ENCODE results near the gene SLC4A4.

GRCh38 chr4:71518283-71518989 is 179.6 kb downstream of the SLC4A4 start:
- TF ChIP-seq CTCF (IDR thresholded peaks at IDR 0.05) (no peak), POLR2A (IDR thresholded peaks at IDR 0.05) (no peak), POLR2AphosphoS5 (IDR thresholded peaks at IDR 0.05) (no peak)
